NCI-H2081 (cell line): Measurements from ENCODE around the gene SLC39A7.

Experiments
- DNase-seq, 2 experiments: peaks; one replicate each; lab custom pipeline; 2025; lab: John Stamatoyannopoulos, UW

The SLC39A7 gene

DNA sequence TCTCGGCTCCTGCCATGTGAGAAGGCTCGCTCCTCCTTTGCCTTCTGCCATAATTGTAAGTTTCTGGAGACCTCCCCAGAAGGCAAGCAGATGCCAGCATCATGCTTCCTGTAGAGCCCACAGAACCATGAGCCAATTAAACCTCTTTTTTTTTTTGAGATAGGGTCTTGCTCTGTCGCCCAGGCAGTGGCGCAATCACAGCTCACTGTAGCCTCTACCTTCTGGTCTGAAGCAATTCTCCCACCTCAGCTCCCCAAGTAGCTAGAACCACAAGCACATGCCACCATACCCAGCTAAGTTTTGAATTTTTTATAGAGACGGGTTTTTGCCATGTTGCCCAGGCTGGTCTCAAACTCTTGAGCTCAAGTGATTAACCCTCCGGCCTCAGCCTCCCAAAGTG is 36.2 kb downstream of the SLC39A7 start:
- DNase-seq: no peak

DNA sequence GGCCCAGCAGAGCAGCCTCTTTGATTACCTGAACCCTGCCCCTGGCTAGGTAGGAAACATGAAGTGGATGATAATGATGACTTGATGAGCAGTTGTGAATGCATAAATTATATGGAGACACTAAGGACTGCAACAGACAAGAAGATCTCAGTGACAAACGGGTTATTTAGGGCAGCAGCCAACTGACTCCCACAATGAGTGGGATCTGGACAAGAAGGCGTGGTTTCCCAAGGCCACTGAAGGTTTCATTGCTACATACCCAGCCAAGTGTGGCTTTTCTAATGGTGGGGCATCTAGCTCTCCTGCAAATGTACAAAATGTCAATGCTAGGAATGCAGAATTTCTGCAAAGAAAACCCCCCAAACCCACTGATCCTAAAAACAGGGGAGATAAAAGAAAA is 37.1 kb downstream of the SLC39A7 start:
- DNase-seq: no peak

DNA sequence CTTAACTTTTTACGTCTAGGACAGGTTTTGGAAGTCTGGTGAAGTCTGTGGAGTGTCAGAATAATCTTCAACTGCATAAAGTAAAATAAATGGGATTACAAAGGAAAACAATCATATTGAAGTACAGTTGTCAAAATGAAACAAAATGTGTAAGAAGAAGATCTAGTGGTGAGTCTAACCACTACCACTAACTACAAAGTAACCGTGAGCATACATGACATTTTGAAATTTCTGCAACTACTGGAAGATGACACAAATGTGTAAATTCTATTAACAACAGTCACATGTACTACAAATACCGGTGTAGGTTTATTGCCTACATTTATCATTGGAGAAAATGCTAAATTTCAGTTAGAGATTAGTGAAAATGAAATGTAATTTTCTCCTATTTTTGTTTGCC is 41.3 kb downstream of the SLC39A7 start:
- no peak for DNase-seq

- DNase-seq: no peak
Observed at GRCh38 chr6:33243476-33243875, 42.8 kb downstream of the SLC39A7 start.

- DNase-seq: peak; percentile 82 to 83
Observed at GRCh38 chr6:33247977-33248642, 47.4 kb downstream of the SLC39A7 start.

DNA sequence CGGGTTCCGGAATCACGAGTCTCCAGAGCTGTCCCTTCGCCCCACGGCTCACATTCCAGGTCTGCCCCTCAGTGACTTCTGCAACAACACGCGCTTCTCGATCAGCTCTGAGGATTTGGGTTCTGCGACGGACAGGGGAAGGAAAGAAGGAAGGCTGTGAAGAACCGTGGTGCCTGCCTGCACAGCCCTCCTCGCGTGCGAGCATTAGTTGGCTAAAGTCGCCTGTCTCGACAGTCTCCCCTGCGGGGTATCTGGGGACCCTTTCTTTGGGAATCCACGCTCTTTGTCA is 47.9 kb downstream of the SLC39A7 start:
- no peak for DNase-seq

DNA sequence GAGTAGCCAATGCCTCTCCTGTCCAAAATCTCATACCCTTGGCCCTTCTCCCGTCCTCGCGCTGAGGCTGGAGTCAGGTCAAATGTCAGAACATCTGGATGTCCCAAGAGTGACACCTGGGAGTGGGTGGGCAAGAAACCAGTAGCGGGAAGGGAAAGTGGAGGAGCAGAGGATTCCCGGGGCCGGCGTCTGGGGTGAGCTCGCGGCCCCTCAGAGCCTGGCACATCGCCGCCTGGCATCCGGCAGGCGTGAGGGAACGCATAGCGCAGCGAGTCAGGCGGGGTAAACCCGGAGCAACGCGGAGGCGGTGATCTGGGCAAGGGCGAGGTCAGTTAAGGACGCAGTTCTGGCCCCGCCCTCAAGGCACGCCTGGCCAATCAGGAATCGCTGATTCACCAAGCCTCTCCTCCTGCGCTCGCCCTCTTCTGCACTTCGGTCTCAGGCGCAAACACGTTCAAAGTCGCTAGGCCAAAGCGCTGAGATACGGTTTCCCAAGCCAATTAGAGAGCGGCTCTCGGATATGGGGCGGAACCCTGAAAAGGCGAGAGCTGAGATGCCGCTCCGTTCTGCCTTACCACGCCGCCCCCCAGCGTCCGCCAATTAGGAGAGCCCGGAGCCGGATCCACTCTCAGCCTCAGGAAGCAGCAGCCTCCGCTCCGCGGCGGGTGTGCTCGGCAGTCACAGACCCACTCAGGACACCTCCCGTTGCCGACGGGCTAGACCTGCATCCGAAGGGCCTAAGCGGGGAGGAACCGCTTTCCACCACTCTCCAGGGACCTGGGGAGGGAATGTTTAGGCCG is 48.5 kb downstream of the SLC39A7 start:
- DNase-seq: peak; percentile 98 to 99

GRCh38 chr6:33249732-33250630 is 49.3 kb downstream of the SLC39A7 start:
- no peak for DNase-seq

GRCh38 chr6:33250731-33251130 is 50.1 kb downstream of the SLC39A7 start:
- DNase-seq: no peak

GRCh38 chr6:33251395-33252012 is 50.8 kb downstream of the SLC39A7 start:
- no peak for DNase-seq

- no peak for DNase-seq
Observed at GRCh38 chr6:33252759-33253158, 52.1 kb downstream of the SLC39A7 start.
